Spinal cord (tissue), 10 donors: ENCODE results near the gene PIGQ. TPM values are rescaled to one million over a fixed set of nuclear protein-coding genes. Genes with fewer than 3 reads are reported as not detected.

Experiments used
- DNase-seq, 6 donors: peaks; one replicate each; pipeline versions ENCODE4 v3.0.0 to v3.0.0-alpha.2; 2013 to 2015; ENCODE audit warnings: low spot score in 6 of 6, low read depth in 4 of 6
- H3K27ac ChIP-seq: one replicate; pipeline ENCODE4 v1.5.1; 2013; ENCODE audit warnings: low read depth, low read length, control low read depth
- H3K27me3 ChIP-seq: one replicate; pipeline ENCODE4 v1.6.1; 2013; ENCODE audit warnings: low read length; ENCODE audit not compliant: control insufficient read depth, insufficient read depth
- H3K36me3 ChIP-seq: one replicate; pipeline ENCODE4 v1.6.1; 2013; ENCODE audit warnings: low read length; ENCODE audit not compliant: control insufficient read depth, insufficient read depth
- H3K4me1 ChIP-seq: one replicate; pipeline ENCODE4 v1.6.1; 2013; ENCODE audit warnings: low read length; ENCODE audit not compliant: control insufficient read depth, insufficient read depth
- H3K4me3 ChIP-seq: one replicate; pipeline ENCODE4 v1.5.1; 2013; ENCODE audit warnings: low read depth, low read length, control low read depth
- H3K9me3 ChIP-seq: one replicate; pipeline ENCODE4 v1.6.1; 2013; ENCODE audit warnings: low read length; ENCODE audit not compliant: control insufficient read depth, insufficient read depth
- WGBS: methylation state at CpG from one replicate; pipeline ENCODE4 v1.1.5; 2013; ENCODE audit warnings: missing lambda C conversion rate; ENCODE audit not compliant: insufficient coverage; 5-methylcytosine and 5-hydroxymethylcytosine counted together
- polyA plus RNA-seq, 2 donors: library from polyadenylated mRNA; unstranded; fragments of 120-200 nt; gene quantifications; one replicate each; pipeline ENCODE4 v1.2.1, GENCODE V29; 2013; ENCODE audit not compliant: insufficient read length in 2 of 2
- small RNA-seq: library from RNA; depleted of rRNA; stranded (forward); fragments of <200 nt; gene quantifications from one replicate; pipeline ENCODE3, GENCODE V24; 2014; ENCODE audit warnings: low replicate concordance
- total RNA-seq, 2 donors: library from RNA; depleted of rRNA in 1 of 2; stranded (reverse); fragments of 120-200 nt in 1 of 2; fragments of >200 nt in 1 of 2; gene quantifications; one replicate each; pipeline versions ENCODE4 v1.2.3 to v1.2.4, GENCODE V29; 2013 to 2014
- donor health status: healthy.

The PIGQ gene
- total and polyA plus RNA-seq, 4 donors = 19.1 to 85.7 (median 53.7) TPM

DNA sequence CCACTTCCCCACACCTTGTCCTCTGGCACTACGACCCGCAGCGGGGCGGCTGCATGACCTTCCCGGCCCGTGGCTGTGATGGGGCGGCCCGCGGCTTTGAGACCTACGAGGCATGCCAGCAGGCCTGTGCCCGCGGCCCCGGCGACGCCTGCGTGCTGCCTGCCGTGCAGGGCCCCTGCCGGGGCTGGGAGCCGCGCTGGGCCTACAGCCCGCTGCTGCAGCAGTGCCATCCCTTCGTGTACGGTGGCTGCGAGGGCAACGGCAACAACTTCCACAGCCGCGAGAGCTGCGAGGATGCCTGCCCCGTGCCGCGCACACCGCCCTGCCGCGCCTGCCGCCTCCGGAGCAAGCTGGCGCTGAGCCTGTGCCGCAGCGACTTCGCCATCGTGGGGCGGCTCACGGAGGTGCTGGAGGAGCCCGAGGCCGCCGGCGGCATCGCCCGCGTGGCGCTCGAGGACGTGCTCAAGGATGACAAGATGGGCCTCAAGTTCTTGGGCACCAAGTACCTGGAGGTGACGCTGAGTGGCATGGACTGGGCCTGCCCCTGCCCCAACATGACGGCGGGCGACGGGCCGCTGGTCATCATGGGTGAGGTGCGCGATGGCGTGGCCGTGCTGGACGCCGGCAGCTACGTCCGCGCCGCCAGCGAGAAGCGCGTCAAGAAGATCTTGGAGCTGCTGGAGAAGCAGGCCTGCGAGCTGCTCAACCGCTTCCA, 63.7 kb downstream of the PIGQ start:
- 96% methylated on average over 73 of the region's 74 CpGs for WGBS
- Histone ChIP-seq H3K9me3 (no peaks in the 10 kb centered on the region), H3K27ac (no peak overlapping the region), H3K4me1 (peaks cover 56% of the 10 kb centered on the region), H3K36me3 (peaks cover 65% of the 10 kb centered on the region), H3K27me3 (no peaks in the 10 kb centered on the region), H3K4me3 (no peak overlapping the region)
- no peak for DNase-seq

Small RNA genes within 50 kb of the gene (small RNA-seq; reads per million reads assigned to genes)
- gene MIR3176 (1.2 reads per million, percentile 83 among the genes with 10 or more reads in this experiment), gene MIR5587 (0.08 reads per million), gene Z98883.1 (not detected)

Other genes with a start within 250 kb of the PIGQ start
- 10 to 100 TPM in 1 of 2 donors, 1 to 10 TPM in 1; 8.5 to 24.0 TPM for gene AXIN1, start 217.2 kb upstream of the PIGQ start, total RNA-seq
- 10 to 100 TPM; 20.5 to 23.0 TPM for gene AXIN1, start 217.2 kb upstream of the PIGQ start, polyA plus RNA-seq
- 10 to 100 TPM; 43.4 to 73.9 TPM for gene MRPL28, start 199.4 kb upstream of the PIGQ start, total RNA-seq
- 100 to 1,000 TPM; 112 to 114 TPM for gene MRPL28, start 199.4 kb upstream of the PIGQ start, polyA plus RNA-seq
- gene PGAP6, start 188.0 kb upstream of the PIGQ start, total RNA-seq = 10 to 100 TPM; 17.3 to 31.8 TPM
- 10 to 100 TPM; 60.6 to 70.3 TPM for gene PGAP6, start 188.0 kb upstream of the PIGQ start, polyA plus RNA-seq
- 10 to 100 TPM; 14.3 to 88.8 TPM for gene NME4, start 172.8 kb upstream of the PIGQ start, total RNA-seq
- 100 to 1,000 TPM; 133 to 150 TPM for gene NME4, start 172.8 kb upstream of the PIGQ start, polyA plus RNA-seq
- gene DECR2, start 168.1 kb upstream of the PIGQ start, total RNA-seq = 1 to 10 TPM; 5.1 to 9.6 TPM
- 10 to 100 TPM; 24.6 to 27.7 TPM for gene DECR2, start 168.1 kb upstream of the PIGQ start, polyA plus RNA-seq
- 10 to 100 TPM; 24.2 to 43.5 TPM for gene RAB11FIP3, start 144.3 kb upstream of the PIGQ start, total RNA-seq
- 100 to 1,000 TPM in 1 of 2 donors, 10 to 100 TPM in 1; 89.3 to 107 TPM for gene RAB11FIP3, start 144.3 kb upstream of the PIGQ start, polyA plus RNA-seq
- gene CAPN15, start 42.3 kb upstream of the PIGQ start, total RNA-seq = 10 to 100 TPM in 1 of 2 donors, 1 to 10 TPM in 1; 9.6 to 19.5 TPM
- gene CAPN15, start 42.3 kb upstream of the PIGQ start, polyA plus RNA-seq = 10 to 100 TPM; 36.4 to 43.2 TPM
- gene PRR35, start 9.6 kb upstream of the PIGQ start, total RNA-seq = under 1 TPM in 1 of 2 donors, not detected in 1; 0.06 TPM
- gene PRR35, start 9.6 kb upstream of the PIGQ start, polyA plus RNA-seq = under 1 TPM in 1 of 2 donors, not detected in 1; 0.14 TPM
- 1 to 10 TPM in 1 of 2 donors, under 1 TPM in 1; 0.89 to 3.5 TPM for gene NHLRC4, start 3.0 kb upstream of the PIGQ start, total RNA-seq
- 1 to 10 TPM in 1 of 2 donors, under 1 TPM in 1; 0.73 to 1.2 TPM for gene NHLRC4, start 3.0 kb upstream of the PIGQ start, polyA plus RNA-seq
- gene RAB40C, start 20.1 kb downstream of the PIGQ start, total RNA-seq = 10 to 100 TPM; 12.4 to 21.7 TPM
- gene RAB40C, start 20.1 kb downstream of the PIGQ start, polyA plus RNA-seq = 10 to 100 TPM; 38.4 to 45.7 TPM
- under 1 TPM; 0.30 to 0.44 TPM for gene WFIKKN1, start 61.0 kb downstream of the PIGQ start, total RNA-seq
- gene WFIKKN1, start 61.0 kb downstream of the PIGQ start, polyA plus RNA-seq = 1 to 10 TPM; 1.1 to 1.4 TPM
- gene METTL26, start 66.3 kb downstream of the PIGQ start, total RNA-seq = 10 to 100 TPM; 26.8 to 73.3 TPM
- 100 to 1,000 TPM; 119 to 124 TPM for gene METTL26, start 66.3 kb downstream of the PIGQ start, polyA plus RNA-seq
- gene MCRIP2, start 71.9 kb downstream of the PIGQ start, total RNA-seq = 10 to 100 TPM in 1 of 2 donors, 1 to 10 TPM in 1; 9.1 to 28.1 TPM
- 10 to 100 TPM; 34.8 to 38.7 TPM for gene MCRIP2, start 71.9 kb downstream of the PIGQ start, polyA plus RNA-seq
- 10 to 100 TPM in 1 of 2 donors, 1 to 10 TPM in 1; 8.3 to 31.9 TPM for gene WDR90, start 79.4 kb downstream of the PIGQ start, total RNA-seq
- 10 to 100 TPM; 46.6 to 63.1 TPM for gene WDR90, start 79.4 kb downstream of the PIGQ start, polyA plus RNA-seq
- 10 to 100 TPM; 20.7 to 41.1 TPM for gene RHOT2, start 98.2 kb downstream of the PIGQ start, total RNA-seq
- 100 to 1,000 TPM; 102 to 115 TPM for gene RHOT2, start 98.2 kb downstream of the PIGQ start, polyA plus RNA-seq
- 1 to 10 TPM; 4.1 to 7.2 TPM for gene RHBDL1, start 105.7 kb downstream of the PIGQ start, total RNA-seq
- gene RHBDL1, start 105.7 kb downstream of the PIGQ start, polyA plus RNA-seq = 10 to 100 TPM; 15.5 to 19.1 TPM
- 100 to 1,000 TPM in 1 of 2 donors, 10 to 100 TPM in 1; 59.6 to 110 TPM for gene STUB1, start 110.4 kb downstream of the PIGQ start, total RNA-seq
- gene STUB1, start 110.4 kb downstream of the PIGQ start, polyA plus RNA-seq = 100 to 1,000 TPM; 170 to 177 TPM
- 10 to 100 TPM; 24.3 to 42.1 TPM for gene JMJD8, start 114.4 kb downstream of the PIGQ start, total RNA-seq
- gene JMJD8, start 114.4 kb downstream of the PIGQ start, polyA plus RNA-seq = 10 to 100 TPM; 63.3 to 71.9 TPM
- gene WDR24, start 120.4 kb downstream of the PIGQ start, total RNA-seq = 1 to 10 TPM; 3.1 to 3.5 TPM
- 10 to 100 TPM; 14.6 to 19.5 TPM for gene WDR24, start 120.4 kb downstream of the PIGQ start, polyA plus RNA-seq
- gene FBXL16, start 135.8 kb downstream of the PIGQ start, total RNA-seq = 10 to 100 TPM in 1 of 2 donors, 1 to 10 TPM in 1; 7.4 to 12.4 TPM
- gene FBXL16, start 135.8 kb downstream of the PIGQ start, polyA plus RNA-seq = 10 to 100 TPM; 74.4 to 76.0 TPM
- 100 to 1,000 TPM in 1 of 2 donors, 10 to 100 TPM in 1; 75.5 to 238 TPM for gene METRN, start 145.2 kb downstream of the PIGQ start, total RNA-seq
- 100 to 1,000 TPM; 399 to 402 TPM for gene METRN, start 145.2 kb downstream of the PIGQ start, polyA plus RNA-seq
- 10 to 100 TPM; 11.7 to 42.0 TPM for gene ANTKMT, start 151.2 kb downstream of the PIGQ start, total RNA-seq
- gene ANTKMT, start 151.2 kb downstream of the PIGQ start, polyA plus RNA-seq = 10 to 100 TPM; 59.4 to 62.8 TPM
- gene CCDC78, start 156.5 kb downstream of the PIGQ start, total RNA-seq = 1 to 10 TPM in 1 of 2 donors, under 1 TPM in 1; 0.59 to 7.5 TPM
- 10 to 100 TPM; 13.1 to 16.0 TPM for gene CCDC78, start 156.5 kb downstream of the PIGQ start, polyA plus RNA-seq
- 10 to 100 TPM in 1 of 2 donors, 1 to 10 TPM in 1; 7.4 to 15.0 TPM for gene HAGHL, start 157.1 kb downstream of the PIGQ start, total RNA-seq
- 10 to 100 TPM; 48.6 to 51.1 TPM for gene HAGHL, start 157.1 kb downstream of the PIGQ start, polyA plus RNA-seq
- 10 to 100 TPM; 29.9 to 47.9 TPM for gene CIAO3, start 171.0 kb downstream of the PIGQ start, total RNA-seq
- 10 to 100 TPM; 35.1 to 41.5 TPM for gene CIAO3, start 171.0 kb downstream of the PIGQ start, polyA plus RNA-seq
- under 1 TPM; 0.40 to 0.83 TPM for gene MSLN, start 190.8 kb downstream of the PIGQ start, total RNA-seq
- under 1 TPM; 0.24 to 0.57 TPM for gene MSLN, start 190.8 kb downstream of the PIGQ start, polyA plus RNA-seq
- gene RPUSD1, start 218.4 kb downstream of the PIGQ start, total RNA-seq = 10 to 100 TPM in 1 of 2 donors, 1 to 10 TPM in 1; 9.3 to 14.2 TPM
- gene RPUSD1, start 218.4 kb downstream of the PIGQ start, polyA plus RNA-seq = 10 to 100 TPM; 23.0 to 23.9 TPM
- 10 to 100 TPM in 1 of 2 donors, 1 to 10 TPM in 1; 6.1 to 20.1 TPM for gene CHTF18, start 218.7 kb downstream of the PIGQ start, total RNA-seq
- 10 to 100 TPM; 26.6 to 37.1 TPM for gene CHTF18, start 218.7 kb downstream of the PIGQ start, polyA plus RNA-seq
- gene GNG13, start 230.8 kb downstream of the PIGQ start, total RNA-seq = under 1 TPM in 1 of 2 donors, not detected in 1; 0.30 TPM
- 1 to 10 TPM; 1.0 to 1.4 TPM for gene GNG13, start 230.8 kb downstream of the PIGQ start, polyA plus RNA-seq